Testis (tissue), 2 donors: ENCODE data around the gene SCNN1A.

Experiments used
- POLR2A ChIP-seq: fragments of 450-650 bp; IDR thresholded peaks from one replicate; pipeline ENCODE4 v1.6.1; 2017; ENCODE audit warnings: antibody characterized with exemption, mild to moderate bottlenecking, moderate library complexity
- TF ChIP-seq, protein P1 (sequence below), 3 experiments: fragments of 450-650 bp in 2 of 3; fragments of 200-600 bp in 1 of 3; sonication (generic) in 1 of 3; IDR thresholded peaks; one replicate each; pipeline ENCODE4 v1.5.1; 2016 to 2019; ENCODE audit warnings: antibody characterized with exemption in 3 of 3, mild to moderate bottlenecking in 2 of 3, moderate library complexity in 1 of 3

DNA sequence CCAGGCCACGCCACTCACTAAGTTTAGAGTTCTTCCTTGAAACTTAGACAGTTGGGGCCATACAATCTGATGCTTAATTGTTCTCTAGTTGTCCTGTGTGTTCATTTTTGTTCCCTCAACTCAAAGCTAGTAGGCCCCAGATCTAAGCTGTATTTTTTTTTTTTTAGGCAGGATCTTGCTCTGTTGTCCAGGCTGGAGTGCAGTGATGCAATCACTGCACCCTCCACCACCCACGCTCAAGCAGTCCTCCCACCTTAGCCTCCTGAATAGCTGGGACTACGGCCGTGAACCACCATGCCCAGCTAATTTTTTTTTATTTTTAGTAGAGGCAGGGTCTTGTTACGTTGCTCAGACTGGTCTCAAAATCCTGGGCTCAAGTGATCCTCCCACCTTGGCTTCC lies 41.0 kb downstream of the SCNN1A start:
- TF ChIP-seq, protein P1, sequence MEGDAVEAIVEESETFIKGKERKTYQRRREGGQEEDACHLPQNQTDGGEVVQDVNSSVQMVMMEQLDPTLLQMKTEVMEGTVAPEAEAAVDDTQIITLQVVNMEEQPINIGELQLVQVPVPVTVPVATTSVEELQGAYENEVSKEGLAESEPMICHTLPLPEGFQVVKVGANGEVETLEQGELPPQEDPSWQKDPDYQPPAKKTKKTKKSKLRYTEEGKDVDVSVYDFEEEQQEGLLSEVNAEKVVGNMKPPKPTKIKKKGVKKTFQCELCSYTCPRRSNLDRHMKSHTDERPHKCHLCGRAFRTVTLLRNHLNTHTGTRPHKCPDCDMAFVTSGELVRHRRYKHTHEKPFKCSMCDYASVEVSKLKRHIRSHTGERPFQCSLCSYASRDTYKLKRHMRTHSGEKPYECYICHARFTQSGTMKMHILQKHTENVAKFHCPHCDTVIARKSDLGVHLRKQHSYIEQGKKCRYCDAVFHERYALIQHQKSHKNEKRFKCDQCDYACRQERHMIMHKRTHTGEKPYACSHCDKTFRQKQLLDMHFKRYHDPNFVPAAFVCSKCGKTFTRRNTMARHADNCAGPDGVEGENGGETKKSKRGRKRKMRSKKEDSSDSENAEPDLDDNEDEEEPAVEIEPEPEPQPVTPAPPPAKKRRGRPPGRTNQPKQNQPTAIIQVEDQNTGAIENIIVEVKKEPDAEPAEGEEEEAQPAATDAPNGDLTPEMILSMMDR (IDR thresholded peaks at IDR 0.05) = no peak
- TF ChIP-seq POLR2A = no peak
